ENCODE results near the gene CLCN6.
A peak's percentile ranks its signal among the peaks of the same experiment; 100 is the strongest.

DNA sequence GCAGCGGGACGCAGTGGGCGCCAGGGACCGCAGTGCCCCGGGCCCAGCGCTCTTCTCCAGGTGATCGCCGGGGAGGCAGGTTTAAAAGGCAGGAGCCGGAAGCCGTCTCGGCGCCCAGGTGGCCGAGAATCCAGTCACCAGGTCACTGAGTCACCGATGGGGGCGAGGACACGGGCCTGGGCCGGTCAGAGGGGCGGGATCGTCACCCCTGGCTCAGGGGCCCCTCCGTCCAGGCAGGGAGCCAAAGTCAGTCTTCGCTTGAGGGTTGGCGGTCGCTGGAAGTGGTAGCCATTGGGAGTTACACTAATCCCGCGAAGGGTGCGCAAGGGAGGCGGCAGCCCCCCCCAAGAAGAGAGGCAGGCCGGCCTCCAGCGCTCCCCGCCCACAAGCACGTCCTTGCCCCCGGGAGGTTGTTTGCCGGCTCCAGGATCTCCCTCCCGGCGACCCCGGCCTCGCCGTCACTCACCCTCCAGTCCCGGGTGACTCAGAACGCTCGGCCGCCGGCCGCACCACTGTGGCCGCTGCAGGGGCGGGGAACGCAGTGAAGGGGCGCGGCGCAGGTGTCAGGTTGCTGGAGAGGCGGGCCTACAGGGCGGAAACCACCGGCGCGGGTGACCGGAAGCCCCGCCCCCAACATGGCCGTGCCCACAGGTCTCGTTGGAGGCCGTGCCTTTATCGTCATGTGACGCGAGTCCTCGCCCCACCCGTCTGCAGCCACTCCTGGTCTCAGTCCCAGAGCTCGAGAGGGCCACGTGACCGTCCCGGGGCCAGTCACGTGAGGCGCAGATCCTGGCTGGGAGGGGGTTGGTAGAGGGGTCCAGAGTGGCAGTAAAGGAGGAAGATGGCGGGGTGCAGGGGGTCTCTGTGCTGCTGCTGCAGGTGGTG lies at the start of gene CLCN6, which contains the start of gene MTHFR:
- TF ChIP-seq, protein P1, sequence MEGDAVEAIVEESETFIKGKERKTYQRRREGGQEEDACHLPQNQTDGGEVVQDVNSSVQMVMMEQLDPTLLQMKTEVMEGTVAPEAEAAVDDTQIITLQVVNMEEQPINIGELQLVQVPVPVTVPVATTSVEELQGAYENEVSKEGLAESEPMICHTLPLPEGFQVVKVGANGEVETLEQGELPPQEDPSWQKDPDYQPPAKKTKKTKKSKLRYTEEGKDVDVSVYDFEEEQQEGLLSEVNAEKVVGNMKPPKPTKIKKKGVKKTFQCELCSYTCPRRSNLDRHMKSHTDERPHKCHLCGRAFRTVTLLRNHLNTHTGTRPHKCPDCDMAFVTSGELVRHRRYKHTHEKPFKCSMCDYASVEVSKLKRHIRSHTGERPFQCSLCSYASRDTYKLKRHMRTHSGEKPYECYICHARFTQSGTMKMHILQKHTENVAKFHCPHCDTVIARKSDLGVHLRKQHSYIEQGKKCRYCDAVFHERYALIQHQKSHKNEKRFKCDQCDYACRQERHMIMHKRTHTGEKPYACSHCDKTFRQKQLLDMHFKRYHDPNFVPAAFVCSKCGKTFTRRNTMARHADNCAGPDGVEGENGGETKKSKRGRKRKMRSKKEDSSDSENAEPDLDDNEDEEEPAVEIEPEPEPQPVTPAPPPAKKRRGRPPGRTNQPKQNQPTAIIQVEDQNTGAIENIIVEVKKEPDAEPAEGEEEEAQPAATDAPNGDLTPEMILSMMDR (IDR thresholded peaks at IDR 0.05): no peak
- TF ChIP-seq EP300 (IDR thresholded peaks at IDR 0.05; ENCODE audit: low read depth) (peak; percentile 46), POLR2AphosphoS5 (IDR thresholded peaks at IDR 0.05) (peak; percentile 98 to 99 (median 98)), POLR2A (IDR thresholded peaks at IDR 0.05) (peak; percentile 98)
